Kidney epithelial cell (primary cell): Measurements from ENCODE around the gene ARIH2. TPM values are rescaled to one million over a fixed set of nuclear protein-coding genes. Genes with fewer than 3 reads are reported as not detected.
A peak's percentile ranks its signal among the peaks of the same experiment; 100 is the strongest.
"Not testable (repeated sequence)": the region's sequence is repeated elsewhere in the genome, so short reads cannot be mapped to it uniquely, and the experiment has no call there.

Experiments
- DNase-seq: peaks from one replicate; pipeline ENCODE4 v3.0.0-alpha.2; 2010; ENCODE audit warnings: low read depth
- H3K27me3 ChIP-seq: 2 replicates; pipeline ENCODE4 v1.6.0; 2011; ENCODE audit warnings: low read length; ENCODE audit not compliant: control insufficient read depth, insufficient read depth
- H3K36me3 ChIP-seq: 2 replicates; pipeline ENCODE4 v1.5.1; 2011; ENCODE audit warnings: low read length; ENCODE audit not compliant: control insufficient read depth, insufficient read depth
- H3K4me3 ChIP-seq: 2 replicates; pipeline ENCODE4 v1.5.1; 2011; ENCODE audit warnings: low read depth, mild to moderate bottlenecking, control low read depth, low read length
- CTCF ChIP-seq: IDR thresholded peaks from 2 replicates; pipeline ENCODE4 v1.5.1; 2011; ENCODE audit warnings: mild to moderate bottlenecking, moderate library complexity, low read length, control low read depth, inconsistent platforms; ENCODE audit not compliant: insufficient read depth, poor library complexity, severe bottlenecking
- total RNA-seq: library from RNA; depleted of rRNA; stranded (reverse); fragments of >200 nt; gene quantifications from 2 replicates; pipeline ENCODE4 v1.2.3, GENCODE V29; 2015

ARIH2 gene
- total RNA-seq, 1 donor from 2014 or later = 99.9 TPM

- DNase-seq = no peak
- no peak for TF ChIP-seq CTCF
These were observed 20.9 kb upstream of the ARIH2 start for GRCh38 chr3:48897460-48898376.

DNA sequence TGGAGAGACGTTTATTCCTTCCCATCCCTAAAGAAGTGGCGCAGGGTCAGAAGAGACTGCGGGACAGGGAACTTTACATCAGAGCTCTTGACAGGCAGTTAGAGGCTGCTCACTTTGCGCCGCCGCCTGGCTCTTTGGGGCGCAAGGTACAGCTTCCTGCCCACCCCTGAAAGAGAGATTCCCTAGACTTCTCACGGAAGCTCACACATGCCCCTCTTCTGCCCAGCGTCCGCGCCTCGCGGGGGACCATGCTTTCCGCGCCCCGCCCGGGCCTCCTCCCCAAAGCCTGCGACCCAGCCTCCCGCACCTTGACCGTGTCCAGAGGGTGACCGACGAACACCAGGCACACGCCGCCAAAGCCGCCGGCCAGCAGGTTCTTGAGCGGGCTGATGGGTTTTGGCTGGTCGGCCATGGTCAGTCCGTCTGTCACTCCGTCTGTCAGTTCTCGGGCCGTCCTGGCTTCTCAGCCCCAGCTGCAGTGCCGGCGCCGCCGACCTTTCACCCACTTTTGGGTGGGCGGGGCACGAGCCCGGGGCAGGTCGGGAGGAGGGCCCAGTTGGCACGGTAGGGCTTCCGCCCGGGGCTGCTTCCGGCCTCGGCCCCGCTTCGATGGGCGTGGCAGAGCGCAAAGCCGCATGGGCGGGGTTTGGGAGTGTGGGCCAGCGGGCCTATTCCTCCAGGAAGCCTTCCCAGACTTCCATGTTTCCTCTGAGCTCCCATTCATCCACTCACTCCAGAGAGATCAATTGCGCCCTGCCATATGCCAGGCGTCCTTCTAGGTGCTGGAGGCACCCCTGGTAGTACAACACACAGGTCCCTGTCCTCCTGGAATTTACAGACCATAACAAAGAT, 20.0 kb upstream of the ARIH2 start, which contains the start of gene SLC25A20:
SLC25A20 (minus strand) TSS at position 500 of the 852 bp plus-strand sequence; CDS start at position 412, 88 bp downstream.
- no peaks in the 10 kb centered on the region for H3K36me3 ChIP-seq
- peak; percentile 54 for DNase-seq
- no peak for TF ChIP-seq CTCF
- H3K4me3 ChIP-seq = peak within 1 kb of the TSS; percentile 70
- H3K27me3 ChIP-seq = no peaks in the 10 kb centered on the region

More at GRCh38 chr3:48897460-48898376, 20.9 kb upstream of the ARIH2 start:
- H3K27me3 ChIP-seq = no peaks in the 10 kb centered on the region
- peak overlapping the region; percentile 70 for H3K4me3 ChIP-seq
- H3K36me3 ChIP-seq = no peaks in the 10 kb centered on the region

DNA sequence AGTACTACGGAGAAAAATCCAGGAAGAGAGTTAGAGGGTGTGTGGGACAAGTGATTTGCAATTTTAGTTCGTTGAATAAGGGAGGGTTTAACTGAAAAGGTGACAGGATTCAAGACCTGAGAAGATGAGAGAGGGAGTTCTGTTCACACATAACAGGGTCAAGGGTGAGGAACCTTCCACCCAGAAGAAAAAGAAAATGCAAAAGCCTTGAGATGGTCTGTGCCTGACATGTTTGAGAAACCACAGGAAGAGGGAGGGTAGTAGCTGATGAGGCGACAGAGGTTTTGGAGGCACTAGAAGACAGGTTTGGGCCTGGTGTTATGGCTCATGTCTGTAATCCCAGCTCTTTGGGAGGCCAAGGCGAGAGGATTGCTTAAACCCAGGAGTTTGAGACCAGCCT, 19.4 kb upstream of the ARIH2 start:
- no peak overlapping the region for H3K4me3 ChIP-seq
- DNase-seq = no peak
- TF ChIP-seq CTCF = no peak
- no peaks in the 10 kb centered on the region for H3K27me3 ChIP-seq
- no peaks in the 10 kb centered on the region for H3K36me3 ChIP-seq

DNA sequence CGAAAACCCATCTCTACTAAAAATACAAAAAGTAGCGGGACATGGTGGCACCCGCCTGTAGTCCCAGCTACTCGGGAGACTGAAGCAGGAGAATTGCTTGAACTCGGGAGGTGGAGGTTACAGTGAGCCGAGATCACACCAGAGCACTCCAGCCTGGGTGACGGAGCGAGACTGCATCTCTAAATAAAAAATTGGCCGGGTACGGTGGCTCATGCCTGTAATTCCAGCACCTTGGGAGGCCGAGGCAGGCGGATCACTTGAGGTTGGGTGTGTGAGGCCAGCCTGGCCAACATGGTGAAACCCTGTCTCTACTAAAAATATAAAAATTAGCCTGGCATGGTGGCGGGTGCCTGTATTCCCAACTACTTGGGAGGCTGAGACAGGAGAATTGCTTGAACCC, 11.6 kb upstream of the ARIH2 start:
- not testable (repeated sequence) for H3K4me3 ChIP-seq, H3K27me3 ChIP-seq, H3K36me3 ChIP-seq, DNase-seq

GRCh38 chr3:48915296-48915695, 3.3 kb upstream of the ARIH2 start:
- no peak overlapping the region for H3K4me3 ChIP-seq
- no peaks in the 10 kb centered on the region for H3K27me3 ChIP-seq
- no peak for TF ChIP-seq CTCF
- no peak for DNase-seq
- H3K36me3 ChIP-seq = no peaks in the 10 kb centered on the region
